Cardiac fibroblast (primary cell): ENCODE results near the gene PIEZO2.
A peak's percentile ranks its signal among the peaks of the same experiment; 100 is the strongest.
"Not testable (repeated sequence)": the region's sequence is repeated elsewhere in the genome, so short reads cannot be mapped to it uniquely, and the experiment has no call there.

Experiments used
- DNase-seq, 2 donors: peaks; one replicate each; pipeline versions ENCODE4 v3.0.0 to v3.0.0-alpha.2; 2010; ENCODE audit warnings: low read depth in 2 of 2
- H3K4me3 ChIP-seq, 2 donors: replicated peaks in 1 of 2; 1 replicate in 1 of 2; 2 replicates in 1 of 2; pipeline ENCODE4 v1.5.1; 2011; ENCODE audit warnings: low read depth in 2 of 2, low read length in 2 of 2, mild to moderate bottlenecking in 2 of 2, moderate library complexity in 1 of 2
- TF ChIP-seq, protein P1 (sequence below): IDR thresholded peaks from one replicate; pipeline ENCODE4 v1.5.1; 2011; ENCODE audit warnings: low read depth, mild to moderate bottlenecking, low read length, inconsistent platforms

Gene PIEZO2

DNA sequence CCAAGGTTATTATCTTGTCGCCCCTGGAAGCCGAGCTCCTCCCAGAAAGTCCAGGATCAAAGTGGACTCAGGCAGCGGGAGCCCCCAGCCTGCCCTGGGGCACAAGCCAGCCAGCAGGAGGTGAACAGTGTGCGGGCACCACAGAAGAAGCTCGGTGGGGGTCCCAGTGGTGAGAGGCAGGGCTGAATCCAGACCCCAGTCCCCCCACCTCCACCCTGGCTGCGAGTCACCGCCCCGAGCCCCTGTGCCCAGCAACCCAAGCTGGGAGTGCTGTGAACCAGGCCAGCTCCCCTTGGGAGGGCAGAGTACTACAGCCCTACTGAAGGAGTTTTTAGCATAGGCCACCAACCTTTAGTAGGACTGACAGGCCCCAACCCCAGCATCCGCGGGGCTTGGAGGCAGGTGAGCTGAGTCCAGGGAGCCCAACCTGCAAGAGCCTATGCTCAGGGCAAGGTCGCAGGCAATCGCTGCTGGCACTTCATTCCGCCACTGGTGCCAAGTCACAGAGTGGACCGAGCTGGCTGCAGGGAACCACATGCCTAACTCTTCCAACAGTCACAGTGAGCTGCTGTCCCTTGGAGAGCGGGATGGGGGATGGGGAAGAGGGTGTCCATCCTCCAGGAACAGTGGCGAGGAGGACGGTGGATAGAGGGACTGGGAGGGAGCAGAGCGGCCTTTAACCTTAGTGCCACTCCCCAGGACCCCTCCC is 3.0 kb downstream of the PIEZO2 start:
- H3K4me3 ChIP-seq: peak overlapping the region in 1 of 2 donors; percentile 56
- TF ChIP-seq, protein P1, sequence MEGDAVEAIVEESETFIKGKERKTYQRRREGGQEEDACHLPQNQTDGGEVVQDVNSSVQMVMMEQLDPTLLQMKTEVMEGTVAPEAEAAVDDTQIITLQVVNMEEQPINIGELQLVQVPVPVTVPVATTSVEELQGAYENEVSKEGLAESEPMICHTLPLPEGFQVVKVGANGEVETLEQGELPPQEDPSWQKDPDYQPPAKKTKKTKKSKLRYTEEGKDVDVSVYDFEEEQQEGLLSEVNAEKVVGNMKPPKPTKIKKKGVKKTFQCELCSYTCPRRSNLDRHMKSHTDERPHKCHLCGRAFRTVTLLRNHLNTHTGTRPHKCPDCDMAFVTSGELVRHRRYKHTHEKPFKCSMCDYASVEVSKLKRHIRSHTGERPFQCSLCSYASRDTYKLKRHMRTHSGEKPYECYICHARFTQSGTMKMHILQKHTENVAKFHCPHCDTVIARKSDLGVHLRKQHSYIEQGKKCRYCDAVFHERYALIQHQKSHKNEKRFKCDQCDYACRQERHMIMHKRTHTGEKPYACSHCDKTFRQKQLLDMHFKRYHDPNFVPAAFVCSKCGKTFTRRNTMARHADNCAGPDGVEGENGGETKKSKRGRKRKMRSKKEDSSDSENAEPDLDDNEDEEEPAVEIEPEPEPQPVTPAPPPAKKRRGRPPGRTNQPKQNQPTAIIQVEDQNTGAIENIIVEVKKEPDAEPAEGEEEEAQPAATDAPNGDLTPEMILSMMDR: no peak
- DNase-seq: no peak

DNA sequence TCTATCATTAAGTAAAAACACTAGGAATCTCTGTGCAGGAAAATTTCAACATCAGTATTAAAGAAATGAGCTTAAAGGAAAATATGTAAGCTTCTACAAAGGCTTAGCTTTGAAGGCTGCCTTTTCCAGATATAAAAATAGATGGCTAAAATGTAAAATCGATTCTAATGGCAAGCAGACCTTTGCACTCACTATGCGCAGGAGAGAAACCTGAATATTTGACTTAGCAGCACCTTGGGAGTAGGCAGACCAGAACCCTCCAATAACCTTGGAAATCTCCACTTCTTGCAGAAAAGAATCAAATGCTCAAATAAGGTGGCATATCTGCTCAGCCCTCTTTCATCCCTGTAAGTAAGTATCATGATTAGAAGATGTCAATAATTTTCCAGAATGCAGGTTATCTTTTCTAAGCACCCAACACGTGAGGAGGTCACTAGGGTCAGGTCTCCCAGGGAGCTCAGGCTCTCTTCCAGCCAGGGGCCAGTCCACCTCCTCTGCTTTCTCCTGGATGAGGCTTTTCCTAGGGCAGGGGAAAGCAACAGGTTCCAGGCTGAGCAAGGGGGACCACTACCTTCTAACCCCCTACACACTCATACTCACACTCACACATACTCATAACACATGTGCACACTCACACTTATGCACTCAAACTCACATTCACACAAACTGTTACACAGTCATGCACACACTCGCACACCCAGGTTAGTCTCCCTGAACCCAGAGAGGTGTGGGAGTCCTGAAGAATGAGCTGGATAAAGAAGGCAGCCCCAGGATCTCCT is 3.8 kb downstream of the PIEZO2 start:
- no peak overlapping the region for H3K4me3 ChIP-seq
- no peak for DNase-seq
- TF ChIP-seq, protein P1: no peak

DNA sequence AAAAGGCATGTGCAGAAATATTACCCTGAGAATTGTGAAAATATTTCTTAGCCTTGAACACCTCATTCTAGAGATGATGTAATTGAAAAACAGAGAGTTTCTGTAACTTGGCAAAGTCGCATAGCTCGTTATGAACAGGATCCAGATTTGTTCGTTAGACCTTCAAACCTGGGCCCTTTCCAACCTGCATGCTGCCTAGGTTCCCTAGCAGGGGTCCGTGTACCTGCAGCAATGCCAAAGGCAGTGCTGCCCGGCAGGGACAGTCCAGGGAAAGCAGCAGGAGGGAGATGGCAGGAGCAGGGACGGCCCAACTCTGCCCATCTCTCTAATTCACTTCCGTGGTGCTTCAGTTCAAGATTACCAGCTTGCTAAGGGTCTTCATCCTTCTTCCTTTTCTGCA is 12.0 kb downstream of the PIEZO2 start:
- no peak overlapping the region for H3K4me3 ChIP-seq
- DNase-seq: no peak
- TF ChIP-seq, protein P1: no peak

DNA sequence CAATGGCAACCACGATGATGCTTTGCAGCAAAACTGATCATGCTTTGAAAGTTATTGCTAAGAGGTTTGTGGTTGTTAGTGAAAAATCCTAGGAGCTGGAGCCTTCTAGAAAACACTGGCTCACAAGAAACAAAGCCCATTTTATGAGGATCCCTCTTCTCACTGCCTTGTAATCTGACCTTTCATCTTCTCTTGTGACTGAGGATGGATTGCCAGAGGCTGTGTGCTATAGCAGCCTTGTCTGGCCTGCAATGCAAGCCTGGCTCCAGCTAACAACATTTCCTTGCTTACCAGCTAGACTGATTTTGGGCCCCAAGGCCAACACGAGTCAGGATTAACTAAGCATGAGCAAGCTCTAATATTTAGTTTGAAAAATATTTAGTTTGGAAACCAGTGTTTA is 13.1 kb downstream of the PIEZO2 start:
- TF ChIP-seq, protein P1: no peak
- no peak for DNase-seq

DNA sequence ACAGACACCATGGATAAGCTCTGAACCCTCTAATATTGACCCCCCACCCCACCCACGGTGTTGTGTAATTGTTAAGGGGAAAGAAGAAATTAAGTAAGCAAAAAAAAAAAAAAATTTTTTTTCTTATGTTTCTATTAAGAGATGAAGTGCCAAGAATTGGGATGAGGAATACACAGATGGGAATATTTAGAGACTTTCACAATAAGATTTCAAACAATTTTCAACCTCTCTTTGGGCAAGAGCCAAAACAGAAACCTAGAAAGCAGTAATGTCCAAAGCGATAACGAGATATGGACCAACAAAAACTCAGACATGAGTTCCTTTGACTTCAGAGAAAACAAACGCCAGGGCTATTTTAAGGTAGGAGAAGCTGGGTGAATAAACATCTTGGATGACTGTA is 14.4 kb downstream of the PIEZO2 start:
- no peak overlapping the region for H3K4me3 ChIP-seq
- no peak for DNase-seq
- TF ChIP-seq, protein P1: no peak

More for the DNA sequence above, 13.1 kb downstream of the PIEZO2 start:
- no peak overlapping the region for H3K4me3 ChIP-seq

DNA sequence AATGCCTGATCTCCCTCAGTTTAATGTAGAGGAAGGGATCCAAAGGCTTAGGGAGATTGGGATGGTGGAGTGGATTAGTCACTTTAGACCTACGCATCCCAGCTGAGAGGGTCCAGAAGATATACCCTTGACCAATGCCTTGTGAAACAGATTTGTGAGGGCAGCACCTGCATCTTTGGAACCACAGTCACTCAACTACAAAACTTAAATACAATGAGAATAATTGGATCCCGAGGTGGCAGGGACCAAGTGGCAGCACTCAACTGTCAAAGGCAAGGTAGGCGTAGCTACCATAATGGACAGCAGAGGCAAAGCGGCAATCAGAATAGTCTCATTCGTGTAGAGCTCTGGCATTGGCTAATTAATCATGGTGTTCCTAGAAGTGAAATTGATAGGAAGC is 20.3 kb downstream of the PIEZO2 start:
- not testable (repeated sequence) for DNase-seq, H3K4me3 ChIP-seq

DNA sequence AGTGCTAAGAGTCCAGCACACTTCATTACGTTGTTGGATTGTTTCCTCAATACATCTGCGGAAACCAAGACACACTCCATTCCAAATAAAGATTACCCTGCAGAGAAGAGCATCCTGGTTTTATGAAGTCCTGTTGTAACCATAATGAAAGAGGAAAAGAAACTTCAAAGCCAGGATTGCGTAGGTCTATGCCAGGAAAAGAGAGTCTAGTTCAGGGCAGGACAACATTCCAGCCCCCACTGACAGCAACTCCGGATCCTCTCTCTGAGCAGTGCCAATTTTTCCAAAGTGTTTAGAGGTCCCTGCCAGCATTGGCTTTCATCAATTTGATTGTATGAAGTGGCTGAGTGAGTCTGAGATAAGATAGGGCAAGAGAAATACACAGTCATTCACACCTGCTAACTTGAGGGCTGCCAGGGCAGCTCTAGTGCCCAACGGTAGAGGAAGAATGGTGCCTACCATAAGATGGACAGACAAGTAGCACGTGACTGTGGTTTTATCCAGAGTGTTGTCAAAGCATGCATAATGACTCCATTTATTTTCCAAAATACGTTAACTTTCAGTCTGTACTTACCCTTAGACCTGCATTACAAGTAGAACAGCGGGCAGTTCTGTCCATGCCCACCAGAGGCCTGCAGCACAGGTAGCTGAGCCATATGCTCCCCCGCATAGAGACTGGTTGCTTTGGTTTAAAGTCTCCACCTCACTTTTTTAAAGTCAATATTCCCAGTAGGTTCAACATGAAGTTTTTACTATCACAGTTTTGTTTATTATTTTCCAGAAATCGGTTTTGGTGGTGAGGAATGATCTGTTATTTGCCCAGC is 23.7 kb downstream of the PIEZO2 start:
- TF ChIP-seq, protein P1: no peak
- no peak overlapping the region for H3K4me3 ChIP-seq
- no peak for DNase-seq
